MCF 10A (cell line): Measurements from ENCODE around the gene CORO6. TPM values are rescaled to one million over a fixed set of nuclear protein-coding genes. Genes with fewer than 3 reads are reported as not detected.

Experiments used
- BruUV-seq: library from RNA; stranded (reverse); fragments of 400-500 nt; replicated peaks from 2 replicates; lab custom pipeline; 2021; lab: Mats Ljungman, UMichigan
- CTCF ChIA-PET: fragments of 300-600 bp; sonication (Branson Sonifier 250); formaldehyde crosslinking; extraction: SDS; loops from one replicate; lab custom pipeline; 2021; ENCODE audit warnings: antibody characterized with exemption, inconsistent platforms; lab: Yijun Ruan, JAX
- POLR2A ChIA-PET: fragments of 300-600, 350-650 bp; sonication (Branson Sonifier 250); formaldehyde crosslinking; extraction: SDS; loops from one replicate; lab custom pipeline; 2020; ENCODE audit warnings: antibody characterized with exemption, inconsistent platforms; lab: Yijun Ruan, JAX
- DNase-seq: peaks from one replicate; pipeline ENCODE4 v3.0.0-alpha.2; 2018; ENCODE audit not compliant: unreplicated experiment
- H3K27ac Mint-ChIP-seq: one replicate; pipeline ENCODE4 v1.8.0; 2022; ENCODE audit warnings: mild to moderate bottlenecking, low read depth, mixed read lengths; ENCODE audit not compliant: unreplicated experiment
- H3K27me3 Mint-ChIP-seq: one replicate; pipeline ENCODE4 v1.8.0; 2022; ENCODE audit warnings: mixed read lengths; ENCODE audit not compliant: insufficient read depth, unreplicated experiment
- H3K36me3 Mint-ChIP-seq: one replicate; pipeline ENCODE4 v1.8.0; 2022; ENCODE audit warnings: mild to moderate bottlenecking, moderate library complexity, mixed read lengths; ENCODE audit not compliant: insufficient read depth, unreplicated experiment
- H3K4me1 Mint-ChIP-seq: one replicate; pipeline ENCODE4 v1.8.0; 2022; ENCODE audit warnings: mixed read lengths; ENCODE audit not compliant: insufficient read depth, unreplicated experiment
- H3K4me3 Mint-ChIP-seq: one replicate; pipeline ENCODE4 v1.8.0; 2022; ENCODE audit warnings: mild to moderate bottlenecking, moderate library complexity, mixed read lengths; ENCODE audit not compliant: unreplicated experiment
- H3K9me3 Mint-ChIP-seq: one replicate; pipeline ENCODE4 v1.8.0; 2022; ENCODE audit warnings: mixed read lengths; ENCODE audit not compliant: unreplicated experiment
- CTCF ChIP-seq: fragments of 200-600 bp; IDR thresholded peaks from one replicate; pipeline ENCODE4 v1.8.0; 2022; ENCODE audit warnings: antibody characterized with exemption, mild to moderate bottlenecking; ENCODE audit not compliant: unreplicated experiment
- intact Hi-C: fragments of 100-400 bp; cut with micrococcal nuclease; formaldehyde crosslinking; loops from 2 replicates; pipeline ENCODE4 v1.14.1; 2022
- total RNA-seq: library from RNA; stranded (reverse); gene quantifications from 2 replicates; pipeline ENCODE4 v1.2.3, GENCODE V29; 2022

The CORO6 gene
- total RNA-seq, 1 experiment from 2014 or later, result 1.6 TPM

GRCh38 chr17:29618272-29619065 lies 4.2 kb downstream of the CORO6 start:
- peaks cover 1% of the 10 kb centered on the region for H3K36me3 Mint-ChIP-seq
- no peak overlapping the region for H3K27ac Mint-ChIP-seq
- ChIA-PET POLR2A (interaction anchor here (1.1 to 1.6 kb wide), 4 partner anchors 13 to 93 kb away, joined by 4 to 6 read pairs (median 5); no protein-coding TSS in a partner anchor), CTCF (interaction anchor here (0.7 to 2.1 kb wide), 12 partner anchors 9 to 1006 kb away, joined by 3 to 11 read pairs (median 4); no protein-coding TSS in a partner anchor)
- H3K4me1 Mint-ChIP-seq, result peaks cover 31% of the 10 kb centered on the region
- no peak for TF ChIP-seq CTCF
- no peaks in the 10 kb centered on the region for H3K9me3 Mint-ChIP-seq
- no peak for DNase-seq
- intact Hi-C loops, result no loop called here
- H3K4me3 Mint-ChIP-seq, result no peak overlapping the region
- no peaks in the 10 kb centered on the region for H3K27me3 Mint-ChIP-seq
- BruUV-seq, result no TSS peak

- H3K4me1 Mint-ChIP-seq, result peaks cover 27% of the 10 kb centered on the region
Observed at GRCh38 chr17:29617481-29618271, 5.0 kb downstream of the CORO6 start.

GRCh38 chr17:29617125-29617480 lies 5.6 kb downstream of the CORO6 start:
- no peak for DNase-seq
- no peak overlapping the region for H3K27ac Mint-ChIP-seq
- no peak overlapping the region for H3K4me3 Mint-ChIP-seq
- ChIA-PET CTCF (interaction anchor here (0.5 to 1.7 kb wide), 11 partner anchors 11 to 247 kb away, joined by 3 to 11 read pairs (median 4); no protein-coding TSS in a partner anchor), POLR2A (interaction anchor here (1.3 to 1.6 kb wide), 2 partner anchors 12 to 22 kb away, joined by 4 to 5 read pairs; no protein-coding TSS in a partner anchor)
- H3K4me1 Mint-ChIP-seq, result peaks cover 24% of the 10 kb centered on the region
- H3K36me3 Mint-ChIP-seq, result no peaks in the 10 kb centered on the region
- H3K9me3 Mint-ChIP-seq, result no peaks in the 10 kb centered on the region
- no peaks in the 10 kb centered on the region for H3K27me3 Mint-ChIP-seq
- peak; percentile 24 for TF ChIP-seq CTCF
- intact Hi-C loops, result no loop called here
- no TSS peak for BruUV-seq

More at GRCh38 chr17:29617481-29618271, 5.0 kb downstream of the CORO6 start:
- Mint-ChIP-seq H3K27ac (no peak overlapping the region), H3K9me3 (no peaks in the 10 kb centered on the region), H3K36me3 (no peaks in the 10 kb centered on the region), H3K4me3 (no peak overlapping the region), H3K27me3 (no peaks in the 10 kb centered on the region)
- TF ChIP-seq CTCF, result peak; percentile 24
- ChIA-PET CTCF (interaction anchor here (0.6 to 2.1 kb wide), 21 partner anchors 9 to 248 kb away, joined by 3 to 11 read pairs (median 4); no protein-coding TSS in a partner anchor), POLR2A (interaction anchor here (1.1 to 1.6 kb wide), 4 partner anchors 13 to 93 kb away, joined by 4 to 6 read pairs (median 5); no protein-coding TSS in a partner anchor)
- DNase-seq, result no peak
- BruUV-seq, result no TSS peak
- intact Hi-C loops, result no loop called here
